Keratinocyte (primary cell): ENCODE results near the gene IQCK. TPM values are rescaled to one million over a fixed set of nuclear protein-coding genes. Genes with fewer than 3 reads are reported as not detected.

Experiments used
- DNase-seq: peaks from one replicate; pipeline ENCODE4 v3.0.0-alpha.2; 2011; ENCODE audit warnings: low read depth, missing footprints, low spot score
- FAIRE-seq: peaks from 2 replicates; lab custom pipeline; 2011; peaks lifted over from hg19 to GRCh38; lab: Jason Lieb, UNC
- H2AFZ ChIP-seq: 2 replicates; pipeline ENCODE4 v1.6.0; 2012; ENCODE audit warnings: low read length, control low read depth, inconsistent platforms; ENCODE audit not compliant: control insufficient read depth
- H3K27ac ChIP-seq: 2 replicates; pipeline ENCODE4 v1.5.1; 2011; ENCODE audit warnings: low read length; ENCODE audit not compliant: control insufficient read depth, insufficient read depth
- H3K27me3 ChIP-seq: 3 replicates; pipeline ENCODE4 v1.6.0; 2011; ENCODE audit warnings: low read length; ENCODE audit not compliant: control insufficient read depth, insufficient read depth; ENCODE audit errors: extremely low read depth
- H3K36me3 ChIP-seq, 2 experiments: 2 replicates in 1 of 2; 3 replicates in 1 of 2; pipeline ENCODE4 v1.5.1; 2011; ENCODE audit warnings: low read length in 2 of 2, mild to moderate bottlenecking in 1 of 2; ENCODE audit not compliant: control insufficient read depth in 2 of 2, insufficient read depth in 2 of 2; ENCODE audit errors: extremely low read depth in 1 of 2
- H3K4me1 ChIP-seq: 3 replicates; pipeline ENCODE4 v1.5.1; 2011; ENCODE audit warnings: low read length; ENCODE audit not compliant: control insufficient read depth, insufficient read depth; ENCODE audit errors: extremely low read depth
- H3K4me2 ChIP-seq: 3 replicates; pipeline ENCODE4 v1.6.0; 2011; ENCODE audit warnings: low read depth, low read length; ENCODE audit not compliant: control insufficient read depth, insufficient read depth; ENCODE audit errors: extremely low read depth
- H3K4me3 ChIP-seq, 3 experiments: fragments of 200-600 bp in 1 of 3; sonication (generic) in 1 of 3; 2 replicates in 2 of 3; 3 replicates in 1 of 3; pipeline ENCODE4 v1.5.1; 2011 to 2016; ENCODE audit warnings: low read length in 3 of 3, mild to moderate bottlenecking in 3 of 3, control low read depth in 2 of 3, inconsistent platforms in 1 of 3, low read depth in 1 of 3, mixed read lengths in 1 of 3, mixed run types in 1 of 3, moderate library complexity in 1 of 3; ENCODE audit not compliant: control insufficient read depth in 2 of 3, insufficient read depth in 2 of 3; ENCODE audit errors: extremely low read depth in 1 of 3
- H3K79me2 ChIP-seq: 2 replicates; pipeline ENCODE4 v1.6.0; 2012; ENCODE audit warnings: low read length; ENCODE audit not compliant: control insufficient read depth, insufficient read depth
- H3K9ac ChIP-seq: 3 replicates; pipeline ENCODE4 v1.6.0; 2011; ENCODE audit warnings: low read length; ENCODE audit not compliant: control insufficient read depth, insufficient read depth; ENCODE audit errors: extremely low read depth
- H3K9me1 ChIP-seq: 3 replicates; pipeline ENCODE4 v1.6.0; 2011; ENCODE audit warnings: low read length; ENCODE audit not compliant: control insufficient read depth, insufficient read depth; ENCODE audit errors: extremely low read depth
- H3K9me3 ChIP-seq: 2 replicates; pipeline ENCODE4 v1.5.1; 2012; ENCODE audit warnings: low read depth, low read length; ENCODE audit not compliant: control insufficient read depth
- H4K20me1 ChIP-seq: 3 replicates; pipeline ENCODE4 v1.6.0; 2011; ENCODE audit warnings: low read length; ENCODE audit not compliant: control insufficient read depth, insufficient read depth; ENCODE audit errors: extremely low read depth
- CTCF ChIP-seq, 3 experiments: IDR thresholded peaks in 1 of 3; conservative IDR thresholded peaks in 1 of 3; optimal IDR thresholded peaks in 1 of 3; 2 replicates in 2 of 3; 3 replicates in 1 of 3; pipeline versions ENCODE3 to v1.5.1; 2011; ENCODE audit warnings: low read length in 3 of 3, mild to moderate bottlenecking in 3 of 3, moderate library complexity in 2 of 3, control low read depth in 1 of 3, inconsistent platforms in 1 of 3; ENCODE audit not compliant: insufficient read depth in 2 of 3; ENCODE audit errors: extremely low read depth in 1 of 3
- EZH2 ChIP-seq: IDR thresholded peaks from one replicate; pipeline ENCODE4 v1.6.1; 2012; ENCODE audit warnings: inconsistent platforms, mild to moderate bottlenecking, low read length, moderate library complexity
- dilution Hi-C: fragments of 300-500 bp; cut with MboI; formaldehyde crosslinking; loops from one replicate; pipeline ENCODE4 v1.7.0; 2020; ENCODE audit warnings: low sequenced_read_pairs; ENCODE audit not compliant: extremely low pct_ligation_motif_present
- polyA plus RNA-seq, 5 experiments: library from polyadenylated mRNA; depleted of rRNA in 3 of 5; stranded (reverse) in 3 of 5; stranded (forward) in 1 of 5; unstranded in 1 of 5; fragments of >200 nt; gene quantifications; 1 replicate in 1 of 5; 2 replicates in 3 of 5; 3 replicates in 1 of 5; pipeline versions ENCODE4 v1.2.1 to v1.2.3, GENCODE V29; 2011 to 2012; ENCODE audit warnings: missing spikeins in 2 of 5, low read depth in 1 of 5, low replicate concordance in 1 of 5

IQCK gene
- polyA plus RNA-seq, 1 donor (not counting 4 experiments of a cell fraction or from before 2014, with no cell fraction given), result 9.7 TPM

GRCh38 chr16:19872935-19873334 lies 154.9 kb downstream of the IQCK start:
- no peaks in the 10 kb centered on the region for H3K27me3 ChIP-seq
- H4K20me1 ChIP-seq, result no peaks in the 10 kb centered on the region
- FAIRE-seq (no peak), DNase-seq (no peak)
- no peak overlapping the region for H2AFZ ChIP-seq
- H3K27ac ChIP-seq, result no peak overlapping the region
- H3K4me1 ChIP-seq, result no peaks in the 10 kb centered on the region
- no peaks in the 10 kb centered on the region for H3K9me3 ChIP-seq
- H3K36me3 ChIP-seq, result no peaks in the 10 kb centered on the region
- H3K9me1 ChIP-seq, result no peaks in the 10 kb centered on the region
- no peak overlapping the region for H3K9ac ChIP-seq
- H3K79me2 ChIP-seq, result no peaks in the 10 kb centered on the region
- TF ChIP-seq CTCF (optimal IDR thresholded peaks at IDR 0.05 in 1 of 3, IDR thresholded peaks at IDR 0.05 in 1 of 3, conservative IDR thresholded peaks at IDR 0.05 in 1 of 3; ENCODE audit: extremely low read depth in 1 of 3, insufficient read depth in 2 of 3, low read length in 3 of 3), result no peak
- no peak overlapping the region for H3K4me3 ChIP-seq
- dilution Hi-C loops, result no loop called here
- H3K4me2 ChIP-seq, result no peak overlapping the region

- no peak for TF ChIP-seq CTCF (optimal IDR thresholded peaks at IDR 0.05 in 1 of 3, IDR thresholded peaks at IDR 0.05 in 1 of 3, conservative IDR thresholded peaks at IDR 0.05 in 1 of 3; ENCODE audit: extremely low read depth in 1 of 3, insufficient read depth in 2 of 3, low read length in 3 of 3)
- TF ChIP-seq EZH2, result no peak
- no peak overlapping the region for H3K4me2 ChIP-seq
- no peak overlapping the region for H3K9ac ChIP-seq
- H3K4me3 ChIP-seq, result no peak overlapping the region
- H3K27ac ChIP-seq, result no peak overlapping the region
- H4K20me1 ChIP-seq, result no peaks in the 10 kb centered on the region
- dilution Hi-C loops, result no loop called here
- H3K9me3 ChIP-seq, result no peaks in the 10 kb centered on the region
- H3K4me1 ChIP-seq, result peaks cover 5% of the 10 kb centered on the region
- H3K27me3 ChIP-seq, result no peaks in the 10 kb centered on the region
- H3K79me2 ChIP-seq, result no peaks in the 10 kb centered on the region
- no peak overlapping the region for H2AFZ ChIP-seq
- H3K36me3 ChIP-seq, result no peaks in the 10 kb centered on the region
- no peak for FAIRE-seq
- DNase-seq, result no peak
- H3K9me1 ChIP-seq, result no peaks in the 10 kb centered on the region
Measured at GRCh38 chr16:19874026-19874425, 156.0 kb downstream of the IQCK start.
